ENCODE data around the gene AGFG1.

The AGFG1 gene

GRCh38 chr2:227460833-227461232, 11.1 kb upstream of the AGFG1 start:
- H3K4me3 ChIP-seq (ENCODE audit: low read depth, low read length), result no peak overlapping the region
- no peak for TF ChIP-seq CTCF (IDR thresholded peaks at IDR 0.05; ENCODE audit: low read depth, low read length)
- in situ Hi-C loops (cut with HindIII; ENCODE audit: low sequenced_read_pairs), result no loop called here
- no peak for DNase-seq (ENCODE audit: low read depth, low spot score)

GRCh38 chr2:227461811-227462461, 10.0 kb upstream of the AGFG1 start:
- no peak overlapping the region for H3K4me3 ChIP-seq (ENCODE audit: low read depth, low read length)
- no peak for TF ChIP-seq CTCF (IDR thresholded peaks at IDR 0.05; ENCODE audit: low read depth, low read length)
- no peak for DNase-seq (ENCODE audit: low read depth, low spot score)
- in situ Hi-C loops (cut with HindIII; ENCODE audit: low sequenced_read_pairs), result no loop called here

- no peak for DNase-seq (ENCODE audit: low read depth, low spot score)
- no peak for TF ChIP-seq CTCF (IDR thresholded peaks at IDR 0.05; ENCODE audit: low read depth, low read length)
- no peak overlapping the region for H3K4me3 ChIP-seq (ENCODE audit: low read depth, low read length)
- in situ Hi-C loops (cut with HindIII; ENCODE audit: low sequenced_read_pairs), result no loop called here
These were observed 9.4 kb upstream of the AGFG1 start for GRCh38 chr2:227462462-227462951.

- no peak for DNase-seq (ENCODE audit: low read depth, low spot score)
- in situ Hi-C loops (cut with HindIII; ENCODE audit: low sequenced_read_pairs), result no loop called here
- no peak for TF ChIP-seq CTCF (IDR thresholded peaks at IDR 0.05; ENCODE audit: low read depth, low read length)
- H3K4me3 ChIP-seq (ENCODE audit: low read depth, low read length), result no peak overlapping the region
These were observed 8.7 kb upstream of the AGFG1 start for GRCh38 chr2:227462972-227463931.

- in situ Hi-C loops (cut with HindIII; ENCODE audit: low sequenced_read_pairs), result no loop called here
- no peak for DNase-seq (ENCODE audit: low read depth, low spot score)
- no peak overlapping the region for H3K4me3 ChIP-seq (ENCODE audit: low read depth, low read length)
- no peak for TF ChIP-seq CTCF (IDR thresholded peaks at IDR 0.05; ENCODE audit: low read depth, low read length)
These were observed 7.6 kb upstream of the AGFG1 start for GRCh38 chr2:227464361-227464760.

GRCh38 chr2:227464851-227465250, 7.1 kb upstream of the AGFG1 start:
- no peak for TF ChIP-seq CTCF (IDR thresholded peaks at IDR 0.05; ENCODE audit: low read depth, low read length)
- DNase-seq (ENCODE audit: low read depth, low spot score), result no peak
- in situ Hi-C loops (cut with HindIII; ENCODE audit: low sequenced_read_pairs), result no loop called here
- H3K4me3 ChIP-seq (ENCODE audit: low read depth, low read length), result no peak overlapping the region

Measured in astrocyte of the spinal cord (primary cell).